ENCODE results near the gene MOB3B.

- no peak for TF ChIP-seq RNF2 (IDR thresholded peaks at IDR 0.05; ENCODE audit: borderline replicate concordance, low read depth)
- TF ChIP-seq REST (IDR thresholded peaks at IDR 0.05) = no peak
- no peak for TF ChIP-seq HDAC2 (IDR thresholded peaks at IDR 0.05)
- no peak for TF ChIP-seq MAX (IDR thresholded peaks at IDR 0.05)
- TF ChIP-seq CTCF (IDR thresholded peaks at IDR 0.05) = no peak
- no peak for TF ChIP-seq RAD21 (conservative IDR thresholded peaks at IDR 0.05 in 1 of 2, IDR thresholded peaks at IDR 0.05 in 1 of 2)
- no peak for TF ChIP-seq POLR2A (IDR thresholded peaks at IDR 0.05; ENCODE audit: low read length)
- TF ChIP-seq CEBPB (IDR thresholded peaks at IDR 0.05) = no peak
- TF ChIP-seq MYC (IDR thresholded peaks at IDR 0.05; ENCODE audit: borderline replicate concordance, low read length) = no peak
- no peak for TF ChIP-seq CHD2 (IDR thresholded peaks at IDR 0.05; ENCODE audit: low read length, partially characterized antibody)
- no peak for TF ChIP-seq JUNB (IDR thresholded peaks at IDR 0.05)
These were observed 61.6 kb downstream of the MOB3B start for GRCh38 chr9:27468000-27468399.
